HG02763 (cell line): ENCODE results near the gene CYBA.

ENCODE experiments used
- ATAC-seq: cut with Tn5 transposase; IDR thresholded peaks from one replicate; pipeline ENCODE4 v1.9.1; 2021; ENCODE audit warnings: mild to moderate bottlenecking, moderate library complexity; ENCODE audit not compliant: unreplicated experiment

CYBA gene

DNA sequence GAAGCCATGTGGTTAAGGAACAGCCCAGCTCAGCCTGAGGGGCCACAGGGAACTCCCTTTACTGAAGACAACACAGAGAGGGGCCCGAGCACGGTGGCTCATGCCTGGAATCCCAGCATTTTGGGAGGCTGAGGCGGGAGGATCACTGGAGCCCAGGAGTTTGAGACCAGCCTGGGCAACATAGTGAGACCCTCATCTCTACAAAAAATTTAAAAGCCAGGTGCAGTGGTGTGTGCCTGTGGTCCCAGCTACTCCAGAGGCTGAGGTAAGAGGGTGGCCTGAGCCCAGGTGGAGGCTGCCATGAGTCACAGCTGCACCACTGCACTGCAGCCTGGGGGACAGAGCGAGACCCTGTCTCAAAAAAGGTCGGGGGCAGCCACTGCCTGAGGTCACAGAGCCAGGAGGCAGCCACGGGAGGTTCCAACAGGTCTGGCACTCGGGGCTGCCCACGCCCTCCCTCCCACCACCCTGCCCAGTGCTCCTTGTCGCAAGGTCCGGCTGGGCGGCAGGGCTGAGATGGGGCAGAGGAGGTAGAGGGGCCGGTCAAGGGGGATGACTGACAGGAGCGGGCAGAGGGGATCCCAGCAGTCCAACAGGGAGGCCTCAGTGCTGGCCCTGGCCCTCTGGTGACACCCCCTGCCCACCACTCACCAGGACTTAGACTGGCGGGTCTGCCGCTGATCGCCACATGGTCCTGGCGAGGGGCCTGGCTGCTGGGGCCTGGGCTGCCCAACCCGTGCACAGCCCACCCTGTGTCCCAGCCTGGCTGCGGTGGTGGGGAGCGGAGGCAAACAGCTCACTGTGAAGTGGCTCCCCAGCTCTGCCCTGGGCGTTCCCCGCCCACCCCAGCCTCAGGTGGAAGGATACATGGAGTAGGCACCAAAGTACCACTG, 3.4 kb downstream of the CYBA start:
- ATAC-seq = no peak

DNA sequence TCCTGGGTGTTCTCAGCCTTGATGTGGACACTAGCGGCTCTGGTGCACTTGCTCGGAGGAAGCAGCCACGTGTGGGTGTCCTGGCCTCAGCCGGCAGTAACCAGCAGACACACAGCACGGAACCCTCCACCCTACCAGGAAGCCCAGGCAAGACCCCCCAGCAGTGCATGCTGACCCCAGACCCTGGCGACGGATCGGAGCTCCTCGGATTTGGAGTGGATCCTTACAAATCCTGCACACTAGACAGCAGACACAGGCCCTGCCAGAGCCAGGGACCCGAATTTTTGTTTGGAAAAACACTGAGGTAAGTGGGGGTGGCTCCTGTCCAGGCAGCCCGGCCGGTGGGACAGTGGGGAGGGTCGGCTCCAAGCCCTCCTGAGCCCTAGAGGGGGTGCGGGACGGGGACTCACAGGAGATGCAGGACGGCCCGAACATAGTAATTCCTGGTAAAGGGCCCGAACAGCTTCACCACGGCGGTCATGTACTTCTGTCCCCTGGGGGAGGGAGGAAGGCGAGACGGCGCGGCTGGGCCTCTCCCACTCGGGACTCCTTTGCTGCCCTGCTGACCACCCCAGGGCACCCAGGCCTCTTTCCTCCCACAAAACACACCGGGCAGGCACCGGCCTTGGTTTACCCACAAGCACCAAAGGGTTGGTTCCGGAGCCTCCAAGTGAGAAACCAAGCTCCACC, 4.4 kb downstream of the CYBA start:
- no peak for ATAC-seq

DNA sequence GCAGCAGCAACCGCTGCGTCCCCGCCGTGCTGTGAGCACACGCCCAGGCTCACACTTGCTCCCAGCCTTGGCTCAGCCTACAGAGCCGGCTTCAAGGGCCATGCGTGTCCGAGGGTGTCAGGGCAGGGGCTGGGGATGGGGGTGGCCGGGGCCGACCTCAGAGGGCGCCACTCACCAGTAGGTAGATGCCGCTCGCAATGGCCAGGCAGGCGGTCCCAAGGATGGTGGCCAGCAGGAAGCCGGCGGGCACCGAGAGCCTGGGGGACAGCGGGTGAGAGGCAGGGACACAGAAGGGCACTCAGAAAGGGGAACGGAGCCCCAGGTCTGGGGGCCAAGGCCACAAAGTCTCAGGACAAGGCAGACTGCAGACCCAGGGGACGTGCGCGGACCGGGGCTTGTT, 4.9 kb downstream of the CYBA start:
- ATAC-seq = no peak

DNA sequence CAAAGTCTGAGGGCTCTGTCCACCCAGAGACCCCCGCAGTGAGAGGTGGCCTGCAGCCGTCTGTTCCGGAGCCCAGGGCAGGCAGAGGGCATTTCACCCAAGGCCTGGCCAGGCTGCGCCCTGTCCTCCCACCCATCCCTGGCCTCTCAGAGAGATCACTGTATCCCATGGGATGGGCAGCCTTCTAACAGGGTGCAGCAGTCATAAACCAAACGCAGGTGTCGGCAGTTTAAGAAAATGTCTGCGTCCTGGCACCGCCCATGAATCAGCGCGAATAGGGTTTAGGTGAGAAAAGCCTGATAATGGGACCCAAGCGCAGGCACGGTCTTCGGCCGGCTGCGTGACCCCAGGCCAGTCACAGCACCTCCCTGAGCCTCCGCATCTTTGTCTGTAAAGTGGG, 5.4 kb downstream of the CYBA start:
- ATAC-seq = no peak

DNA sequence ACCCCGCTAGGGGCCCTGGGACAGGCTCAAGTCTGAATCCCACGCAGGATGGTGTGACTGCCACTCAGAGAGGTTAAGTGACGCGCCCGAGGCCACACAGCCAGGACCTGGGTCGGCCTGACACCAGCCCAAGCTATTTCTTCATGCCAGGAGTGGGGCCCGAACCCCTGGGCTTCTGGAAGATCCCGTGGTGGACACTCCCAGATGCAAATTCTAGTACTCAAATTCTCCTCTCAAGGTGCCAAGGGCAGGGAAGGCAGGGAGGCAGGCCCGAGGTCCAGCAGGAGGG, 7.3 kb downstream of the CYBA start:
- no peak for ATAC-seq

DNA sequence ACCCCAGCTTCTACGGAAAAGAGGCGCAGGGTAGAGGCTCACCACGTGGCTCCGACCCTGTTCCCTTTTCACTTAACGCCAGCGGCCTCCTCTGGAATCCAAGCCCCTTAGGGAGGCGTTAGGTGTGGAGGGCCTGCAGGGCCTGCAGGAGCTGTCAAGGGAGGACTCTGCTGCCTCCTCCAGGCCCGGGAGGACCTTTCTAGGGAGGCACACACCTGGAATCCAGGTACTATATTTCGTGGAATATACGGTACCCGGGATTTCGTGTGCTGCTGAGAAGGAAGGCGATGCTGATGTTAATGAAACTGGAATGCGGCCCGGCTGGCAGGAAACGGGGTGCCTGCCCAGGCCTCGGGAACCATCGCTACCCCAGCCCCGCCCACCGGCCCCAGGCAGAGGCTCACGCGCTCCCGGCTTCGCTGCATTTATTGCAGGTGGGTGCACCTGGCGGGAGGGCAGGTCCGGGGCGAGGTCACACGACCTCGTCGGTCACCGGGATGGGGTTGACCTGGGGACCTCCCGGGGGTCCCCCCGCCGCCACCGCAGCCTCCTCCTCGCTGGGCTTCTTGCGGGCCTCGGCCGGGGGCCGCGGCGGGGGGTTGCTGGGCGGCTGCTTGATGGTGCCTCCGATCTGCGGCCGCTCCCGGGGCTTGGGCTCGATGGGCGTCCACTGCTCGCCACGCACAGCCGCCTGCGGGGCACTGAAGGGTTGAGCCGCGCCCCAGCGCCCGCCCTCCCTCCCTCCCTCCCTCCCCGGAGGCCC, 7.8 kb downstream of the CYBA start:
- ATAC-seq = no peak

DNA sequence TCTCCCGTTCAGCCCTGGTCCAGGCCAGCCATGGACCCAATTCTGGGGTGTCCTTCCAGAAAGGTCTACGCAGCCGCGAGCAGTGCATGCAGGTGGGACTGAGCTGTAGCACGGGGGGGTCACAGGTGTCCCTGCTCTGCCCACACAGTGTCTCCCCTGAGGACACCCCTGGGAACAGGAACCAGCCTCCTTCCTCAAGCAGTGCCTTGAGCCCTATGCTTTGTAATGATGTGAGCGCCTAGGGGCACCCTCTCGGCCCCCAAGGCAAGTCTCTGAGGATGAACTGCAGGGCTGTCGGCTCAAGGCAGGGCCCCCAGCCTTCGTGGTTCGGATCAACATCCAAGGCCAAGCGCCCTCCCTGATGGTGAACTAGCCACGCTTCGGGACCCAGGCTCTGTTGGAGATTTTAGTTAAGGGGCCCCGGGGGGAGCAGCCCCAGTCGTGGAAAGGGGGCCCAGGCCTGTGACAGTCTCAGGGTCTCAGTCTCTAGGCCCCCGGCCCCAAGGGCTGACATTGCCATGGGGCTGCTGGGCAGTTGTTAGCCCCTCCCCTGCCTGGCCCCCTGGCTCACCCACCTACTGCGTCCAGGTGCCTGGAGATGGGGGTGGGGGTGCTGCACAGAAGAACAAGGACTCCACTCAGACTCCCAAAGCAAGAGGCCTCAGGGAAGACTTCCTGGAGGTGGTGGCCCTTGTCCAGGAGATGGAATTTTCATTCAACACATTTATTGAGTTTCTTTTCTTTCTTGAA, 10.2 kb downstream of the CYBA start:
- no peak for ATAC-seq

DNA sequence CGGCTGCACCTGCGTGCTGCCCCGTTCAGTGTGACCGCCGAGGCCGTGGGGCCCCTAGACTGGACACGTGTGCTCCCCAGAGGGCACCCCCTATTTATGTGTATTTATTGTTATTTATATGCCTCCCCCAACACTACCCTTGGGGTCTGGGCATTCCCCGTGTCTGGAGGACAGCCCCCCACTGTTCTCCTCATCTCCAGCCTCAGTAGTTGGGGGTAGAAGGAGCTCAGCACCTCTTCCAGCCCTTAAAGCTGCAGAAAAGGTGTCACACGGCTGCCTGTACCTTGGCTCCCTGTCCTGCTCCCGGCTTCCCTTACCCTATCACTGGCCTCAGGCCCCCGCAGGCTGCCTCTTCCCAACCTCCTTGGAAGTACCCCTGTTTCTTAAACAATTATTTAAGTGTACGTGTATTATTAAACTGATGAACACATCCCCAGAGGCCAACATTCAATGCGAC, 10.8 kb downstream of the CYBA start:
- no peak for ATAC-seq

DNA sequence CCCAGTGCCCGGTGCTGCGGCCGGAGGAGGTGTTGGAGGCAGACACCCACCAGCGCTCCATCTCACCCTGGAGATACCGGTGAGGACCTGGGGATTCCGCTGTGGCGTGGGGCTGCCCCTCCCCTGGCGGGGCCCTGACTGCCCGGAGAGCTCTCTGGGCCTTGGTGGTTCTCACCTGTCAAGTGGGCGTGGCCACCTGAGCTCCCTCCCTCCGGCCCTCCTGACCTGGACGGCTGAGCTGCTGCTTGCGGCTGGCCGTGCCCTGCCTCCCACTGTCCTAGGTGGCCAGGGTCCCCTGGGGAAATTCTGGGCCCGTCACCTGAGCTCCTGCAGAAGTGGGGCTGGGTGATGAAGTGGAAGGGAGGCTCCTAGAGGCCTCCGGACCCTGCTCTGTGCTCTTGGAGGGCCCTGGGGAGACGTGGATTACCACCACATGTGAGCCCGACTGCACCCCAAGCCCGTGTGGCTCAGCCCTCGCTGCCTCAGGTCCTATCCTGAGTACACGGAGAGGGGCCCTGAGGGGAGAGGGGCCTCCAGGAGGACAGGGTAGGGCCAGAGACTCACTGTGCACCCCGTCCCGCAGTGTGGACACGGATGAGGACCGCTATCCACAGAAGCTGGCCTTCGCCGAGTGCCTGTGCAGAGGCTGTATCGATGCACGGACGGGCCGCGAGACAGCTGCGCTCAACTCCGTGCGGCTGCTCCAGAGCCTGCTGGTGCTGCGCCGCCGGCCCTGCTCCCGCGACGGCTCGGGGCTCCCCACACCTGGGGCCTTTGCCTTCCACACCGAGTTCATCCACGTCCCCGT, 11.4 kb downstream of the CYBA start:
- no peak for ATAC-seq

DNA sequence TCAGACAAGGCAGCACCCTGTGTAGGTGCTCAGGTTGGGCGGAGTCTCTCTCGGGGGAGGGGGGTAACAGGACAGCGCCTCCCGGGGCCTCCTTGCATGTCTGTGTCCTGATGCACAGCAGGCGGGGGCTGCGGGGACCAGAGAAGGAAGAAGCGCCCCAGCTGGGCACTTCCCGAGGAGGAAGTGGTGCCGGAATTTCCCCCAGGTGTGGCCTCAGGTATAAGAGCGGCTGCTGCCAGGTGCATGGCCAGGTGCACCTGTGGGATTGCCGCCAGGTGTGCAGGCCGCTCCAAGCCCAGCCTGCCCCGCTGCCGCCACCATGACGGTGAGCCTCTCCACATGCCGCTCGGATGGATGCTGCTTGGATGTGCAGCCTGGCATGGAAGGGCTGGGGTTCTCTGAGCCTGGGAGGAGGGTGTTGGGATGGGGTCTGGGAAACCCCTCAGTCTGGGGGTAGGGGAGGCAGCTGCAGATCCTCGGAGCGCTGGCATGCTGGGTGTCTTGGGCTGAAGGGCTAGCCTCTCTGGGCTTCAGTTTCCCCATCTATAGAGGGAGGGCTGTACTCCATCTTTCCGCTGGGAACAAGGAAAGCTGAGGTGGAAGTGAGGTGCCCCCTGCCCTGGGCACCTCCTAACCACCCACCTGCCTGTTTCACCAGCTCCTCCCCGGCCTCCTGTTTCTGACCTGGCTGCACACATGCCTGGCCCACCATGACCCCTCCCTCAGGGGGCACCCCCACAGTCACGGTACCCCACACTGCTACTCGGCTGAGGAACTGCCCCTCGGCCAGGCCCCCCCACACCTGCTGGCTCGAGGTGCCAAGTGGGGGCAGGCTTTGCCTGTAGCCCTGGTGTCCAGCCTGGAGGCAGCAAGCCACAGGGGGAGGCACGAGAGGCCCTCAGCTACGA, 12.3 kb downstream of the CYBA start, which contains the start of gene IL17C:
TSS of gene IL17C (plus strand) at position 250 of the 908 bp plus-strand sequence. CDS start at position 320, 70 bp downstream.
- ATAC-seq = no peak

DNA sequence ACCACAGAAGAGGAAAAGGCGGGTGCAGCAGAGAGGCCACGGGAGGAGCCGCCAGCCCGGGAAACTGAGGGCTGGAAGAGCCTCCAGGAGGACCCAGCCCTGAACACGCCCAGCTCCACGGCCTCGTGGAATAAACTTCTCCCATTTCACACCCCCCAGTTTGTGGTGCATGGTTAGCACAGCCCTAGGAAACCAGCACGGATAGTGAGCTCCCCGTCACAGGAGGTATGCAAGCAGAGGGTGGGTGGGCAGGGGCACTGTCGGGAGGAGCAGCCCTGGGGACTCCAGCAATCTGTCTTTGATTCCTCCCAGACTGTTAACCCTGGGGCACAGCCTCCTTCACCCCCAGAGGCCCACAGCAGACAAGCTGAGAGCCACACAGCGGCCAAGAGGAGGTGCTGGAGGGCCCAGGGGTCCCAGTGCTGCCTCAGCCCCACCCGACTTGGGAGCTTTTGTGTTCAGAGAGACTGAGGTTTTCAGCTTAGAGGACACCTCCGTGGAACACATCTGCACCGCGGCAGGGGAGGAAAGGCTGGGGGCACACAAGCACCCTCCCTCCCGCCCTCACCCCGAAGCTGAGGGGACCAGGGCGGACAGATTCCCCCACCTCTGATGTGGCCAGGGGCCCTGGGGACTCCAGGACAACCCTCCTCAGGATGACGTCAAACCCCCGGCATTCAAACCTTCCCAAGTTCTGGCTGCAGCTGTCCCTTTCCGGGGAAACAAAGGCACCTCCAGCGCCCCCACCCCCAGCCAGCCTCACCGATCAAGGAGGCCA, 14.2 kb downstream of the CYBA start:
- ATAC-seq = no peak

DNA sequence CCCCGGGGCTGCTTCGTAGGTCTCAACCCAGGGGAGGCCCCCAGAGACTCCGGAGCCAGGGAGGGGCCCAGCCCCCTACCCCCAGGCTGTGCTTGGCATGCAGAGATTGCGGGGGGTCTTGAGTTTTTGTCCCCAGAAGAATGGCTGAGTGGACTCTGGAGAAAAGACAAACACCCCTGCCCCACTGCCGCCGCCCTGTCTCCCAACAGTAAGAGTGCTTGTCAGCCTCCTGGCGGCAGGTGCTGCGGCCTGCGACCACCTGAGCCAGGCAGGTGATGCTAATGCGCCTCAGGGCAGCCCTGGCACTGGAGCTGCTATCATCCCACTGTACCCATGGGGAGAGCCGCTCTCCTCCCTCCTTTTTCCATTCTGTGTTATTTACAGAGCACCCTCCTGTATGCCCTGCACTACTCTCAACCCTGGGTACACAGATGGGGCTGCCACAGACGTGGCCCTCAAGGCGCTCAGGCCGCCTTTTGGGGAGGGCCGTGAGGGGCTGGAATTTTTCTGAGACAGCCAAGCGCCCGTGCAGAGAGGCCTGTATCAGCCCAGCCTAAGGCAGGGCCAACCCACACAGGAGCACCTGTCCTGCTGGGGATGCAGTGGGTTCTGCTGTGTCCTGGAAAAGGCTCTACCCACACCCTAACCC, 15.1 kb downstream of the CYBA start:
- ATAC-seq = no peak

DNA sequence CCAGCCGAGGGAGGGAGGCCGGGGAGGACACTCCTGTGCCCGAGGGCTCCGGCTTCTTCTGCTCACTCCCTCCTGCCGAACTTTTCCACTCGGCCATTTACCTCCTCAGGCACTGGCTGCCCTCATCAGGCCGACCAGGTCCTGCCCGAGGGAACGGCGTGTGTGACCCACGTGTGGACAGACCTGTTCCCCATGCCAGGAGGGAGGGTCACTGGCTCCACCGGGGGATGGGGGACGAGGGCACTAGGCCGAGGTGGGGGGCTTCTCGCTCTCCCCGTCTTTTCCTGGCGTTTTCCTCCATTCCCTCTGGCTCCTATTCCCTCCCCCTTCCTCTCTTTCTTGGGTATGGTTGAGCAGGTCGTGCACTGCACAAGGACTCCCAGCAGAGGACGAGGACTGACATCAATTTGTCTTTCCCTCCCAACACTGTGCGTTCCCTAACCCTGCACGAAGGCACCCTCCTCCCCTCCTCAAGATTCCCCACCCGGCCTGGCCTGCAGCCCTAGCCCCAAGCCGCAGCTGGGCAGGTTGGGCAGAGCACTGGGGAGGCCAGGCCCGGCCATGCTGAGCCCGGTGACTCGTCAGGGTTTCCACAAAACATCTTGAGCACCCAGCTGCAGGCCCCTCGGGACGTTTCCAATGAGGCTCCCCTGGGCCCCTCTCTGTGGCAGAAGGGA, 15.7 kb downstream of the CYBA start:
- ATAC-seq = no peak

DNA sequence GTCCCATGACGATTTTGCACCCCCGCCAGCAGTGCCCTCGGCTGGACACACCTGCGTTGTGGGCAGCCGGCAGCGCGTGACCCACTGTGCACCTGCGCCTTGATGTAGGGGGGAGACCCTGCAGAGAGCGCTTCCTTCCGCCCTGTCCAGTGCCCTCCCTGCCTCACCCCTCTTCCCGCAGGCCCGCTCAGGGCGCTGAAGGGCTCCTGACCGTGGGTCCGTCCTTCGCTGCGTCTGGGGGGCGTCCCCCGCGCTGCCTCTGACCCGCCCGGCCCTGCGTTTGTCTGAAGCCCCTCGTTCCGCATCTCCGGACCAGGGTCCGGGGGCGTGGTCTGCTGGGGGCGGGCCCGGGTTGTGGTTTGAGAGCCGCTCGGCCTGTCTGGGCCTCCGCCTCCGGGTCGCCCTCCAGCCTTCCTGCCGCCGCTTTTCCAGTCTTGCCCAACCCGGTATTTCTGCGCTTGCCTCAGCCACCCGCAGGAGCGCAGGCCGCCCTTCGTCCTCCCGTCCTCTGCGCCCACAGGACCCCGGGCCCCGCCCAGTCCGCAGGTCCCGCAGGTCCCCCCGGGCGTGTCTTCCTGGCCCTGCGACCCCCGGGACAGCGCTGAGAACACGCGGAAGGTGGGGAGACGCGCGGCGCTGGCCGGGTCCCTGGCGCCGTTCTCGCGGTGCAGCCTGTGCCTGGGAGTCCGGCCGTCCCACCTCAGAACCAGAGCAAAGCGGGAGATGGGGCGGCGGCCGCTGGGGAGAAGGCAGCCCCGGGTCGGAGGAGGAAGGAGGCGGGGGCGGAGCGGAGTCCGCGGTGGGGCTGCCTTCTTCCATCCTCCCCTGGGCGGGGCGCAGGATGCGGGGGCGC, 16.5 kb downstream of the CYBA start:
- peak; percentile 52 for ATAC-seq

DNA sequence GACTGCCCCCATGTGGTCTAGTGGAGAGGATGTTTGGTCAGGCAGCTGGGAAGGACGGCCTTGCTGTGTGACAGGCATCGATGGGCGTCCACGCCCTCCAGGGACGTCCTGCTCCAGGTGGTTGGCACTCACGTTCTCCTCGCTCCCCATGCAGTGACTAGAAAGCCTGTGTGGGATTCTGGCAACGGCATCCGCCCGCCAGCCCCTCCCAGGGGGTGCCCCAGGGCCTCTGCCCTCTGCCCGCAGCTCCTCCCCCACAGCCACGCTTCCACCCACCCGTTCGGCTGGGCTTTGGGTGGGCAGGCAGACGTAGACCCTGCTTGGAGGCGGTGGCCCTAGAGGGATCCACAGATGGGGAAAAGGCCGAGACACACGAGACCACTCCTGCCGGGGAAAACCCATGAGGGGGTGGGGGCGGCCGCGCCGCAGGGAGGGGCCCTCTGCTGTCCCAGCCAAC, 17.1 kb downstream of the CYBA start:
- ATAC-seq = peak; percentile 29

DNA sequence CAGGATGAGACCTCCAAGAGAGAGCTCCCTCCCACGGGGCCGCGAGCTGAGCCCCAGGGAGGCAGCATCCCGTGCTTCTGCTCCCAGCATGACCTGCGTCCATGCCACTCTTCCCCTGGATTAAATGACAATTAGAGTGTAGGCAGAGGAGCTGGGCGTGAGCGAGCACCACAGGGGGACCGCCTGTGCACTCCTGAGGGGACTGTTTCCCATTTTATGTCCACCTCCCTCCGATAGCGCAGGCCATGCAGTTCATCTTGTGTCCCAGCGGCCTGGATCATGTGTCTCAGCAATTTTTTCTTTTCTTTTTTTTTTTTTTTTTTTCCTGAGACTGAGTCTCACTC, 18.3 kb downstream of the CYBA start:
- ATAC-seq = no peak
